GM18873 (cell line): Measurements from ENCODE around the gene ABLIM3.

Experiments used
- ATAC-seq: cut with Tn5 transposase; IDR thresholded peaks from one replicate; pipeline ENCODE4 v1.9.1; 2021; ENCODE audit warnings: mild to moderate bottlenecking, moderate library complexity, moderate number of reproducible peaks; ENCODE audit not compliant: unreplicated experiment, low FRiP score

The ABLIM3 gene

GRCh38 chr5:149300441-149300840, 159.1 kb downstream of the ABLIM3 start:
- no peak for ATAC-seq

GRCh38 chr5:149301049-149301743, 159.9 kb downstream of the ABLIM3 start:
- ATAC-seq: no peak

GRCh38 chr5:149301744-149302380, 160.6 kb downstream of the ABLIM3 start:
- ATAC-seq: no peak

DNA sequence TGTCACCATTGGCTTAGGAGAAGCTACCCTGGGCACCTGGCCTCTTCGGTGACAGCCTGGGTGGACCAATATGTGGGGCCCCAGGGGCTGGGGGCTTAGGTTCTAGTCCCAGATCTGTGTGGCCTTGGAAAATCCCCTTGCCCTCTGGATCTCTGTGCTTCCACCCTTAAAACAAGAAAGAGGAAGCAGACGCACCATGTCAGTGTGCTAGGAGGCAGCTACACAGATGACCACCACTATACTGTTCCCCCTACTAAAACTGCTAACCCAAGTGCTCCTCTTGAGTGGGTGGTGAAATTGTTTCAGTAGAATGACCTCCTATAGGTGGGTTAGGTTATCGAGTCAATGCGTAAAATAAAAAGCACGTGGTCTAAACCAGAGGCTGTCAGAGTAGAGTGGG, 161.3 kb downstream of the ABLIM3 start:
- ATAC-seq: no peak

DNA sequence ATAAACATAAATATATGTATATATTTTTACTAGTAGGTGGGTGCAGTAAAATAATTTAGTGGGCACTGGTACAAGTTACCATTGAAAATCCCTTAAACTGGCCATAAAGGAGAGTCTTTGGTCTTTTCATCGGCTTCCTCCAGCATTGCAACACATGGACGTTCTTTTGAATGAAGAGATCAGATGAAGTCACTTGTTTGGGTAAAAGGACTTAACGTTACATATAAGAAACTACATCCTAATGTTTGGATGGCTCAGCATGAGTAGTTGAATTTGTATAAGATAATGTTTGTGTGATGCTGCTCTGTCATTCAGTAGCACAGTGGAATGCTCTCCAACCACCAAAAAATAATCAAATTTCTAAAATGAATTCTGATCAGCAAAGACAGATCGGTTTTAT, 161.9 kb downstream of the ABLIM3 start:
- ATAC-seq: no peak

GRCh38 chr5:149304195-149305078, 163.1 kb downstream of the ABLIM3 start:
- ATAC-seq: no peak

- no peak for ATAC-seq
Measured at GRCh38 chr5:149309354-149309753, 168.1 kb downstream of the ABLIM3 start.
